Inferior parietal cortex (tissue), 1 donor: ENCODE results near the gene FAM193B.

Source experiments
- DNase-seq: peaks from one replicate; pipeline ENCODE4 v3.0.0-alpha.2; 2016; ENCODE audit errors: extremely low spot score

Gene FAM193B

GRCh38 chr5:177470759-177471536 lies 83.4 kb downstream of the FAM193B start:
- no peak for DNase-seq
